Neuronal stem cell (in vitro differentiated cells): ENCODE measurements around the gene AIFM3.

Source experiments
- DNase-seq: peaks from one replicate; pipeline ENCODE4 v3.0.0-alpha.2; 2013; ENCODE audit warnings: low spot score
- H2AFZ ChIP-seq: one replicate; pipeline ENCODE4 v1.6.1; 2013; ENCODE audit warnings: mild to moderate bottlenecking, low read length, inconsistent platforms
- H2AK5ac ChIP-seq: 2 replicates; pipeline ENCODE4 v1.6.1; 2013; ENCODE audit warnings: low read depth, mild to moderate bottlenecking, inconsistent platforms, low read length, moderate library complexity, mixed read lengths
- H2BK120ac ChIP-seq: 2 replicates; pipeline ENCODE4 v1.6.1; 2013; ENCODE audit warnings: low read depth, mild to moderate bottlenecking, inconsistent platforms, low read length, moderate library complexity, mixed read lengths
- H2BK12ac ChIP-seq: one replicate; pipeline ENCODE4 v1.6.1; 2013; ENCODE audit warnings: low read length, inconsistent platforms
- H2BK15ac ChIP-seq: 2 replicates; pipeline ENCODE4 v1.6.1; 2013; ENCODE audit warnings: mild to moderate bottlenecking, low read length, inconsistent platforms, mixed read lengths
- H2BK5ac ChIP-seq: one replicate; pipeline ENCODE4 v1.6.1; 2013; ENCODE audit warnings: inconsistent platforms, mild to moderate bottlenecking, low read length, moderate library complexity
- H3K14ac ChIP-seq: one replicate; pipeline ENCODE4 v1.6.1; 2013; ENCODE audit warnings: low read length, inconsistent platforms
- H3K18ac ChIP-seq: 2 replicates; pipeline ENCODE4 v1.6.1; 2013; ENCODE audit warnings: low read length, inconsistent platforms
- H3K23ac ChIP-seq: 2 replicates; pipeline ENCODE4 v1.6.1; 2013; ENCODE audit warnings: low read depth, mild to moderate bottlenecking, mixed read lengths, low read length, inconsistent platforms; ENCODE audit not compliant: poor library complexity
- H3K27ac ChIP-seq: replicated peaks from 3 replicates; pipeline ENCODE4 v1.5.1; 2013; ENCODE audit warnings: low read length, inconsistent platforms
- H3K27me3 ChIP-seq, 3 experiments: 2 replicates each; pipeline ENCODE4 v1.6.1; 2013; ENCODE audit warnings: low read length in 3 of 3, mild to moderate bottlenecking in 2 of 3, inconsistent platforms in 1 of 3, low read depth in 1 of 3, mixed read lengths in 1 of 3, moderate library complexity in 1 of 3; ENCODE audit not compliant: control insufficient read depth in 3 of 3, insufficient read depth in 3 of 3
- H3K36me3 ChIP-seq, 2 donors: replicated peaks in 1 of 2; 2 replicates each; pipeline ENCODE4 v1.6.1; 2013; ENCODE audit warnings: low read length in 2 of 2; ENCODE audit not compliant: control insufficient read depth in 2 of 2, insufficient read depth in 2 of 2
- H3K4ac ChIP-seq: 2 replicates; pipeline ENCODE4 v1.6.1; 2013; ENCODE audit warnings: inconsistent platforms, mild to moderate bottlenecking, low read length, moderate library complexity
- H3K4me1 ChIP-seq, 2 donors: 1 replicate in 1 of 2; 2 replicates in 1 of 2; pipeline ENCODE4 v1.6.1; 2013; ENCODE audit warnings: low read length in 2 of 2, low read depth in 1 of 2; ENCODE audit not compliant: control insufficient read depth in 2 of 2, insufficient read depth in 1 of 2
- H3K4me2 ChIP-seq: one replicate; pipeline ENCODE4 v1.6.1; 2013; ENCODE audit warnings: mild to moderate bottlenecking, low read length, inconsistent platforms; ENCODE audit not compliant: insufficient read depth, poor library complexity, severe bottlenecking
- H3K4me3 ChIP-seq, 2 donors: 2 replicates each; pipeline ENCODE4 v1.5.1; 2013; ENCODE audit warnings: low read length in 2 of 2, mild to moderate bottlenecking in 2 of 2, inconsistent platforms in 1 of 2, moderate library complexity in 1 of 2
- H3K79me1 ChIP-seq: one replicate; pipeline ENCODE4 v1.6.1; 2013; ENCODE audit warnings: low read depth, mild to moderate bottlenecking, inconsistent platforms, low read length, moderate library complexity
- H3K9ac ChIP-seq: one replicate; pipeline ENCODE4 v1.6.1; 2013; ENCODE audit warnings: mild to moderate bottlenecking, low read depth, low read length, inconsistent platforms; ENCODE audit not compliant: poor library complexity
- H3K9me3 ChIP-seq, 2 donors: replicated peaks in 1 of 2; 2 replicates each; pipeline versions ENCODE3 to v1.6.1; 2013; ENCODE audit warnings: low read length in 2 of 2, mild to moderate bottlenecking in 2 of 2, inconsistent platforms in 1 of 2, low read depth in 1 of 2, mixed read lengths in 1 of 2, moderate library complexity in 1 of 2; ENCODE audit not compliant: control insufficient read depth in 2 of 2, insufficient read depth in 1 of 2
- H4K8ac ChIP-seq: one replicate; pipeline ENCODE4 v1.6.1; 2013; ENCODE audit warnings: low read depth, mild to moderate bottlenecking, inconsistent platforms, low read length, moderate library complexity
- H4K91ac ChIP-seq: one replicate; pipeline ENCODE4 v1.6.1; 2013; ENCODE audit warnings: low read length, low read depth, mild to moderate bottlenecking, inconsistent platforms; ENCODE audit not compliant: poor library complexity
- WGBS, 2 donors: extraction: QIAGEN DNeasy Blood & Tissue Kit; methylation state at CpG; one replicate each; pipeline ENCODE4 v1.1.7; 2013; ENCODE audit warnings: missing lambda C conversion rate in 2 of 2, mixed read lengths in 1 of 2; ENCODE audit not compliant: insufficient read length in 2 of 2, insufficient replicate concordance in 1 of 2; ENCODE audit errors: extremely low coverage in 2 of 2; 5-methylcytosine and 5-hydroxymethylcytosine counted together

The AIFM3 gene

DNA sequence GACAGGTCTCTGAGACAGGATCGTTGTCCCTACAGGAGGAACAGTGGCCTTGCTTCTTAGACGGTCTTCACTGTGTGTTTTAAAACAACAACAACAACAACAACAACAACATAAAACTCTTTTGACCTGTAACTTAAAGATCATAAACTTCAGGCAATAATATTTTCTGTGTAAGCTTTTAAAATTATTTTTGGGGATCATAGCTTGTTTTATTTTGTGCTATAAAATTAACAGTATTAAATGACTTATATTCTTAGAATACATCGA lies 13.8 kb upstream of the AIFM3 start:
- H3K79me1 ChIP-seq, result no peaks in the 10 kb centered on the region
- H3K23ac ChIP-seq, result no peak overlapping the region
- H3K9ac ChIP-seq, result no peak overlapping the region
- H2BK5ac ChIP-seq, result no peak overlapping the region
- no peak overlapping the region for H3K27ac ChIP-seq
- peaks cover 0 to 15% of the 10 kb centered on the region in 2 donors for H3K4me1 ChIP-seq
- no peak overlapping the region for H3K18ac ChIP-seq
- peaks cover 0 to 21% (median 7%) of the 10 kb centered on the region in 3 experiments for H3K27me3 ChIP-seq
- no peak overlapping the region for H3K4me2 ChIP-seq
- H3K14ac ChIP-seq, result no peak overlapping the region
- no peak overlapping the region for H3K4me3 ChIP-seq
- H2BK12ac ChIP-seq, result no peak overlapping the region
- H2BK120ac ChIP-seq, result no peak overlapping the region
- no peak overlapping the region for H2BK15ac ChIP-seq
- no CpG with 5 or more reads among the region's 3 CpGs for WGBS, 2 donors
- DNase-seq, result no peak
- H2AFZ ChIP-seq, result no peak overlapping the region
- peaks cover 0 to 2% of the 10 kb centered on the region in 2 donors for H3K9me3 ChIP-seq
- H3K4ac ChIP-seq, result no peak overlapping the region
- H4K8ac ChIP-seq, result no peak overlapping the region
- H2AK5ac ChIP-seq, result no peak overlapping the region
- H4K91ac ChIP-seq, result no peak overlapping the region
- H3K36me3 ChIP-seq, result peaks cover 23 to 65% of the 10 kb centered on the region in 2 donors

DNA sequence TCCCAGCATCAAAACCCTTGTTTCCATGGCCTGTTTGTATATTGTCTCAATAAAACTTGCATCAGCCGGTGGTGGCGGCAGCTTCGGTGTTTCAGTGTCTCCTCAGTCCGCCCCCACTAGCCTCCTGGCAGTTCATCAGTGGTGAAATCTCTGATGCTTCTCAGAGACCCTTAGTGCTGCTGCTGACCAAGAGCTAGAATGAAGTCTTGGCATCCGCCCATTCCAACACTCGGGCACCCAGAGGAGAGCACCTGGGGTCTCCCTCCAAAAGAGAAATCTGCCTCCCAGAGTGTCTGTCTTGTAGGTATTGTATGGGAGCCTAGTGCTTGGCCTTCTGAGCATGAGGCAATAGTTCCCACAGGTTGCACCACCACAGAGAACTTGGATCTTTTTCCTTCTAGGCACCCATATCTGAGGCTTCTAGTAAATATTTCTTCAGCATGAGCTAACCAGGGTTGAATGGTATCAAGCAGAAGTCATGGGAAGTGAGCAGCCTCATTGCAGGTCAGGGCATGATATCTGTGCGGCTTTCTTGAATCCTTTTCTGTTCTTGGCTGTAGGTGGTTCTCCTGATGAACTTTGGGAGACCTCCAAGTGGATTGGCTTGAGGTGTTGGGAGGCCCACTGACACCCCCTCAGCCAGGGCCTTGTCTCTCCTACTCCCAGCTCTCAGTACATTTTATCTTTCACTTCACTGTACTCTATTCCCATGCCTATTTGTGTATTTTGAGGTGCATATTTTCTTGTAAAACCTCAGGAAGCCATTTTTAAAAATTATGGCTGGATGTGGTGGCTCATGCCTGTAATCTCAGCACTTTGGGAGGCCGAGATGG lies 13.2 kb upstream of the AIFM3 start:
- Histone ChIP-seq H3K27me3 (peaks cover 0 to 24% (median 7%) of the 10 kb centered on the region in 3 experiments), H4K91ac (no peak overlapping the region), H2BK15ac (no peak overlapping the region), H2AK5ac (no peak overlapping the region), H3K14ac (no peak overlapping the region), H3K4me3 (no peak overlapping the region), H3K36me3 (peaks cover 23 to 59% of the 10 kb centered on the region in 2 donors), H3K4me1 (peaks cover 0 to 15% of the 10 kb centered on the region in 2 donors), H3K9me3 (peaks cover 0 to 2% of the 10 kb centered on the region in 2 donors), H2BK120ac (no peak overlapping the region), H4K8ac (no peak overlapping the region), H3K4ac (no peak overlapping the region), H3K4me2 (no peak overlapping the region), H3K79me1 (no peaks in the 10 kb centered on the region), H2BK12ac (no peak overlapping the region), H3K18ac (no peak overlapping the region), H2AFZ (no peak overlapping the region), H3K9ac (no peak overlapping the region), H3K23ac (no peak overlapping the region), H2BK5ac (no peak overlapping the region), H3K27ac (no peak overlapping the region)
- DNase-seq, result no peak
- no CpG with 5 or more reads among the region's 8 CpGs for WGBS, 2 donors

DNA sequence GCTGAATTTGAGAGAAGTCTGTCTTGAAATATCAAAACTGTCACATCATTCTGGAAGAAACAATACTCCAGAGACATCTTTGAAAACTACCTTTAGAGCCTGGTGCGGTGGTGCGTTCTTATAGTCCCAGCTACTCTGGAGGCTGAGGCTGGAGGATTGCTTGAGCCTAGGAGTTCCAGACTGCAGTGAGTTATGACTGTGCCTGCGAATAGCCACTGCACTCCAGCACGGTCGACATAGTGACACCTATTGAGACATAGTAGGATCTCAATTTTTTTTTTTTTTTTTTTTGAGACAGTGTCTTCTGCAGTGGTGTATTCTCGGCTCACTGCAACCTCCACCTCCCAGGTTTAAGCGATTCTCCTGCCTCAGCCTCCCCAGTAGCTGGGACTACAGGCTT lies 11.5 kb upstream of the AIFM3 start:
- no peak overlapping the region for H3K23ac ChIP-seq
- no peak overlapping the region for H3K27ac ChIP-seq
- peaks cover 0 to 15% of the 10 kb centered on the region in 2 donors for H3K4me1 ChIP-seq
- WGBS, 2 donors, result no CpG with 5 or more reads among the region's 7 CpGs
- no peak overlapping the region for H2BK120ac ChIP-seq
- H3K9ac ChIP-seq, result no peak overlapping the region
- H4K91ac ChIP-seq, result no peak overlapping the region
- no peak overlapping the region for H2AK5ac ChIP-seq
- no peak for DNase-seq
- H3K27me3 ChIP-seq, result peaks cover 0 to 24% (median 7%) of the 10 kb centered on the region in 3 experiments
- no peak overlapping the region for H4K8ac ChIP-seq
- H3K9me3 ChIP-seq, result peaks cover 0 to 2% of the 10 kb centered on the region in 2 donors
- no peak overlapping the region for H3K4me2 ChIP-seq
- no peak overlapping the region for H2BK15ac ChIP-seq
- no peak overlapping the region for H2BK12ac ChIP-seq
- no peak overlapping the region for H2BK5ac ChIP-seq
- H3K4ac ChIP-seq, result no peak overlapping the region
- H3K18ac ChIP-seq, result no peak overlapping the region
- H3K79me1 ChIP-seq, result no peaks in the 10 kb centered on the region
- H3K14ac ChIP-seq, result no peak overlapping the region
- no peak overlapping the region for H3K4me3 ChIP-seq
- H3K36me3 ChIP-seq, result peaks cover 18 to 42% of the 10 kb centered on the region in 2 donors
- H2AFZ ChIP-seq, result no peak overlapping the region

DNA sequence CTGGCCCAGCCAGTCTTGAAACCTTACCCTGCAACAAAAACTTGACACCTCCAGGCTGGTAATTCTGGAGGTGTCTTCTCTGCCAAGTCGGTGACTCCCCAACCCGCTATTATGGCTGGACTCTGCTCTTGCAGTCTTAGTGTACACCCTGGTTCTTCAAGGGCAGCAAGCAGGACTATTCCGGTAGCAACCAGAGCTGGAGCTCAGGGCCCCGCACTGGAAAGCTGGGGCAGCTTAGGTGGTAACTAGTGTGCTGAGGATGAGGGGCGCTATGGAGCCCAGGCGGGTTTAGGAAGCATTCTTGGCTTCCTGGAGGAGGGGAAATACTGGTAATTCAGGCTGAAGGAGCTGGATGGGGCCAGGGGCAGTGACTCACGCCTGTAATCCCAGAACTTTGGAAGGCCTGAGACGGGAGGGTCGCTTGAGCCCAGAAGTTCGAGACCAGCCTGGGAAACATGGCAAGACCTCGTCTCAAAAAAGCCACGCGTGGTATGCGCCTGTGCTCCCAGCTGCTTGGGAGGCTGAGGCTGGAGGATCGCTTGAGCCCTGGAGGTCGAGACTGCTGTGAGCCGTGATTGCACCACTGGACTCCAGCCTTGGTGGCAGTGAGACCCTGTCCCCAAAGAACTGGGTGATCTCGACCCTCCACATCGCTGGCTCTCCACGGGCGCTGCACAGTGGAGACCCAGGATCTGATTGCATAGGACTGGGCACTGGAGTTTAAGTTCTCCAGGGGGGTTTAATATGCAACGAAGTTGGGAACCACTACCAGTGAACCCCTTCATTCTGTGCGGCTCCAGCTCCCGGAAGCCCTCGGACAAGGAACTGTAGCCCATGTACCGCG lies 10.6 kb upstream of the AIFM3 start:
- peak overlapping the region; percentile 18 for H3K9ac ChIP-seq
- peaks cover 0 to 15% of the 10 kb centered on the region in 2 donors for H3K4me1 ChIP-seq
- no peaks in the 10 kb centered on the region for H3K79me1 ChIP-seq
- peak overlapping the region; percentile 98 for H3K23ac ChIP-seq
- no peak overlapping the region for H2BK120ac ChIP-seq
- H2AK5ac ChIP-seq, result peak overlapping the region; percentile 46
- H3K18ac ChIP-seq, result peak overlapping the region; percentile 87
- peaks cover 10 to 33% of the 10 kb centered on the region in 2 donors for H3K36me3 ChIP-seq
- no peak overlapping the region for H3K14ac ChIP-seq
- no peak overlapping the region for H3K4ac ChIP-seq
- no peak overlapping the region for H4K8ac ChIP-seq
- no peak overlapping the region for H2BK5ac ChIP-seq
- peaks cover 0 to 24% (median 7%) of the 10 kb centered on the region in 3 experiments for H3K27me3 ChIP-seq
- no peak overlapping the region for H2AFZ ChIP-seq
- no peak for DNase-seq
- H4K91ac ChIP-seq, result no peak overlapping the region
- no peak overlapping the region for H2BK12ac ChIP-seq
- H3K4me3 ChIP-seq, result peak overlapping the region in 1 of 2 donors; percentile 80
- H2BK15ac ChIP-seq, result no peak overlapping the region
- WGBS, 2 donors, result no CpG with 5 or more reads among the region's 27 CpGs
- H3K4me2 ChIP-seq, result peak overlapping the region; percentile 91
- peaks cover 0 to 2% of the 10 kb centered on the region in 2 donors for H3K9me3 ChIP-seq
- H3K27ac ChIP-seq, result no peak overlapping the region
